Ishikawa (cell line): Measurements from ENCODE around the gene EGFLAM.

Source experiments
- CEBPB ChIP-seq: IDR thresholded peaks from 2 replicates; pipeline ENCODE4 v1.6.1; 2012
- CREB1 ChIP-seq: IDR thresholded peaks from 2 replicates; pipeline ENCODE4 v1.6.1; 2012; ENCODE audit warnings: low read depth
- YY1 ChIP-seq: IDR thresholded peaks from 2 replicates; pipeline ENCODE4 v1.6.1; 2012; ENCODE audit warnings: low read depth
- TF ChIP-seq, protein P1 (sequence below): IDR thresholded peaks from 2 replicates; pipeline ENCODE4 v1.6.1; 2012

DNA sequence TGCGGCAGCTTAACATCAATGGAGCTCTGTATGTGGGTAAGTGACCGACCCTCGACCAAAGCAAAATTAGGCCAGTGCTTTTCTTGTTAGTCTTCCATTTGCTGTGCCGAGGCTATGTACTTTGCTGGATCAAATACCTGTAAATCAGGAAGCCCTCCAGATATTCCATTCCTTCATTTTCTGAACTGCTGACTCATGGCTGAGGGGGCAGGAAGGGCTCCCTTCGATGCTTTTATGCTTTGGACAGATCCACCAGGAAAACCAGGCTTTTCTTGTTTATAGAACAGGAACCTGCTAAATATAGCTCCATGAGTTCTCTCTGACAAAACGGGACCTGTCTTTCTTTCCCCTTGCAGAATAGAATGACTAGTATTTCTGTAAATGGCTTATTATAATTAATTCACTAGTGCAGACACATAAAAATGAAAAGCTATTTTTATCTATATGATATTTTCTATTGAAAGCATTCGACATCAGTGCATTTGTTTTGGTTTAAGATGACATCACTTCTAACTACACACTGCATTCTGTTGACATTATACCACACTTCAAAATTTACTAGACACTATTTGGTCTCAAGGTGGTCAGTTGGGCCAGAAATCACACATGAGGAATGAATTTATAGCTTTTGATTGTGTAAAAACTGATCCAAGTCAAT is 204.7 kb downstream of the EGFLAM start:
- TF ChIP-seq CEBPB (no peak), YY1 (no peak), CREB1 (no peak)
- TF ChIP-seq, protein P1, sequence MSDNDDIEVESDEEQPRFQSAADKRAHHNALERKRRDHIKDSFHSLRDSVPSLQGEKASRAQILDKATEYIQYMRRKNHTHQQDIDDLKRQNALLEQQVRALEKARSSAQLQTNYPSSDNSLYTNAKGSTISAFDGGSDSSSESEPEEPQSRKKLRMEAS, result no peak
